ENCODE data around the gene LASP1. TPM values are rescaled to one million over a fixed set of nuclear protein-coding genes. Genes with fewer than 3 reads are reported as not detected.

Gene LASP1
- total RNA-seq, 4 donors from 2014 or later, result 117 to 553 (median 307) TPM

DNA sequence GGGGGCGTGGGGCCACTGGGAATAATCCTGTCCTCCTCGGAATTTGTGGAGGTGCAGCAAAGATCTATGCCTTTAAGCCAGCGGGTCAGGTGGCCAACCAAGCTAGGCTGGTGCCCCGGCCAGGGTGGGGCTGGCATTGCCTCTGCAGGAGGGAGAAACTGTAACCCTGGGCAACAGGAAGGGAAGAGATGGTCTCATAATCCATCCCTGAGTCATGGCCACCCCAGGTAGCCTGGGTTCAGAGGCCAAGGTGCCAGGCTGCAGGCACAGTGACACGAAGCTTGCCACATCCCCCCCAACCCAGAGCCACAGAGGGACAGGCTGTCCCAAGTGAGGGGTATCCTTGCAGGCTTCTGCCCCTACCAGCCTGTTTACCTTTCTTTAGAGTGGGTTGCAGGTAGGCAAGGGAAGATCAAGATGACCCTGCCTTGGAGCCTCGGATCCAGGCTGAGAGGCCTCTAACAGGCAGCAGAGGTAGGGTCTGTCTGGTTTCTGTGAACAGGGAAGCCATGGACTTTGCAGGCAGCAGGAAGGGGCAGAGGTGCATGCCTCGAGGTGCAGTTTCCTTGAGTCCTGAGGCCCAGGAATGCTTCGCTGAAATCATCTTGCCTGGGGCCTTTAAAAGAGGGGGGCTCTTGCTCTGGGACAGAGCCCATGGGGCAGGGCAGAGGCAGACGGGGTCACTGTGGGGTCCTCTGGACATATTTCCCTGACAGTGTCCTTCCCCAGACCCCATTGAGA is 4.0 kb downstream of the LASP1 start:
- no peaks in the 10 kb centered on the region for H3K9me3 ChIP-seq
- H3K27me3 ChIP-seq, result no peaks in the 10 kb centered on the region
- in situ Hi-C loops (cut with MboI; ENCODE audit: low pct_ligation_motif_present in 1 of 4, low pct_unique_long_range_greater_than_20kb in 1 of 4, low sequenced_read_pairs in 3 of 4), result loop anchor here in 1 of 4 donors (25.0 kb wide), 1 partner anchor 288 kb away; the partner anchor contains the start of genes ARL5C and PLXDC1
- 40% methylated on average over 9 of the region's 9 CpGs; no CpG with 5 or more reads in 1 of the 2 donors for WGBS, 2 donors (ENCODE audit: low coverage in 1 of 2)
- intact Hi-C loops (cut with DNase I; ENCODE audit: low total_unique reads), result loop anchor here (2.0 kb wide), 1 partner anchor 49 kb away; no protein-coding TSS in a partner anchor
- peaks cover 0 to 6% (median 0%) of the 10 kb centered on the region in 4 donors for H3K36me3 ChIP-seq
- H3K27ac ChIP-seq, result peak overlapping the region; percentile 91 to 99 (median 98)
- H3K4me3 ChIP-seq, result peak overlapping the region in 1 of 4 donors; percentile 1
- peak; percentile 56 for DNase-seq
- TF ChIP-seq POLR2AphosphoS5 (IDR thresholded peaks at IDR 0.05) (no peak), EP300 (IDR thresholded peaks at IDR 0.05; ENCODE audit: low read depth) (no peak), POLR2A (IDR thresholded peaks at IDR 0.05) (no peak)
- TF ChIP-seq, protein P1, sequence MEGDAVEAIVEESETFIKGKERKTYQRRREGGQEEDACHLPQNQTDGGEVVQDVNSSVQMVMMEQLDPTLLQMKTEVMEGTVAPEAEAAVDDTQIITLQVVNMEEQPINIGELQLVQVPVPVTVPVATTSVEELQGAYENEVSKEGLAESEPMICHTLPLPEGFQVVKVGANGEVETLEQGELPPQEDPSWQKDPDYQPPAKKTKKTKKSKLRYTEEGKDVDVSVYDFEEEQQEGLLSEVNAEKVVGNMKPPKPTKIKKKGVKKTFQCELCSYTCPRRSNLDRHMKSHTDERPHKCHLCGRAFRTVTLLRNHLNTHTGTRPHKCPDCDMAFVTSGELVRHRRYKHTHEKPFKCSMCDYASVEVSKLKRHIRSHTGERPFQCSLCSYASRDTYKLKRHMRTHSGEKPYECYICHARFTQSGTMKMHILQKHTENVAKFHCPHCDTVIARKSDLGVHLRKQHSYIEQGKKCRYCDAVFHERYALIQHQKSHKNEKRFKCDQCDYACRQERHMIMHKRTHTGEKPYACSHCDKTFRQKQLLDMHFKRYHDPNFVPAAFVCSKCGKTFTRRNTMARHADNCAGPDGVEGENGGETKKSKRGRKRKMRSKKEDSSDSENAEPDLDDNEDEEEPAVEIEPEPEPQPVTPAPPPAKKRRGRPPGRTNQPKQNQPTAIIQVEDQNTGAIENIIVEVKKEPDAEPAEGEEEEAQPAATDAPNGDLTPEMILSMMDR (IDR thresholded peaks at IDR 0.05), result no peak
- H3K4me1 ChIP-seq, result peaks cover 44 to 76% (median 60%) of the 10 kb centered on the region in 4 donors

DNA sequence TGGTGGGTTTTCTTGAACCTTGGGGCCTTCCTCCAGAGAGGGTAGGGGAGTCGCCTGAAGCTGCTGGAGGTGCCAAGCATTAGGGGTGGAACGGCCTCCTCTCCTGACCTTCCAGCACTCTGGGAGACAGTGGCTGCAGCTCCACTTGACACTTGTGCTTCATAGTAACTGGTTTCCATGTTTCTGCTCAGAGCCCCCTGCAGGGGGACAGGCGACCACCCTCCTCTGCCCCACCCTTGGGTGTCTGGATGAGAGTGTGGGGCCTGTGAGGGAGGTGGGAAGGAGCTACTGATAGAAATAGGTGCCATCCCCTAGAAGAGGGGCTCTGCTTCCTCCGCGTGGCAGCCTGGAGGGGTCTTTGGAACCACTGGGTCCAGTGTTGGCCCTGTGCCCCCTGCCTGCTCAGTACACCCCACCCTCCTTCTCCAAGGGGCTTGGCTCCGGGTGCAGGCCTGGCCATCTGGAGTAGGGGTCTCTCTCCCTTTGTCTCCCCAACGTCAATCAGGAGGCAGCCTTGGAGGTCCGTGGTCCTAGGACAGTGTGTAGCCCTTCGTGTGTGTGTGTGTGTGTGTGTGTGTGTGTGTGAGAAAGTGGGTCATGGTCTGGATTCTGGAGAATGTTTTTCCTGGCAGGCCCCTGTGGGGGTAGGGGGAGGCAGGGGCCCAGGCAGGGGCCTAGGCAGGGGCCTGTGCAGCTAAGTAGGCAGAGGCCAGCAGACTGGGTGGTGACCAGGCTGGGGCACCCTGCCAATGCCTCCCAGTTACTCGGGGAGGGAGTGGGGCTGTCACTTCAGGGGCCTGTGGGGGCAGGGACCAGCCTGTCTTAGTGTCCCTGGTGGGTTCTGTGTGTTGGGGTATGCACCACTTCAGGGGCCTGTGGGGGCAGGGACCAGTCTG is 4.9 kb downstream of the LASP1 start:
- H3K27me3 ChIP-seq, result no peaks in the 10 kb centered on the region
- no peak for DNase-seq
- H3K4me1 ChIP-seq, result peaks cover 50 to 85% (median 64%) of the 10 kb centered on the region in 4 donors
- peak overlapping the region; percentile 91 to 99 (median 98) for H3K27ac ChIP-seq
- in situ Hi-C loops (cut with MboI; ENCODE audit: low pct_ligation_motif_present in 1 of 4, low pct_unique_long_range_greater_than_20kb in 1 of 4, low sequenced_read_pairs in 3 of 4), result loop anchor here in 1 of 4 donors (25.0 kb wide), 1 partner anchor 288 kb away; the partner anchor contains the start of genes ARL5C and PLXDC1
- TF ChIP-seq POLR2AphosphoS5 (IDR thresholded peaks at IDR 0.05) (no peak), EP300 (IDR thresholded peaks at IDR 0.05; ENCODE audit: low read depth) (no peak), POLR2A (IDR thresholded peaks at IDR 0.05) (no peak)
- TF ChIP-seq, protein P1 (IDR thresholded peaks at IDR 0.05), result no peak
- 43 to 80% methylated on average over 1 to 9 of the region's 10 CpGs for WGBS, 2 donors (ENCODE audit: low coverage in 1 of 2)
- H3K9me3 ChIP-seq, result no peaks in the 10 kb centered on the region
- H3K4me3 ChIP-seq, result peak overlapping the region in 1 of 4 donors; percentile 7
- peaks cover 0 to 6% (median 3%) of the 10 kb centered on the region in 4 donors for H3K36me3 ChIP-seq
- intact Hi-C loops (cut with DNase I; ENCODE audit: low total_unique reads), result no loop called here

DNA sequence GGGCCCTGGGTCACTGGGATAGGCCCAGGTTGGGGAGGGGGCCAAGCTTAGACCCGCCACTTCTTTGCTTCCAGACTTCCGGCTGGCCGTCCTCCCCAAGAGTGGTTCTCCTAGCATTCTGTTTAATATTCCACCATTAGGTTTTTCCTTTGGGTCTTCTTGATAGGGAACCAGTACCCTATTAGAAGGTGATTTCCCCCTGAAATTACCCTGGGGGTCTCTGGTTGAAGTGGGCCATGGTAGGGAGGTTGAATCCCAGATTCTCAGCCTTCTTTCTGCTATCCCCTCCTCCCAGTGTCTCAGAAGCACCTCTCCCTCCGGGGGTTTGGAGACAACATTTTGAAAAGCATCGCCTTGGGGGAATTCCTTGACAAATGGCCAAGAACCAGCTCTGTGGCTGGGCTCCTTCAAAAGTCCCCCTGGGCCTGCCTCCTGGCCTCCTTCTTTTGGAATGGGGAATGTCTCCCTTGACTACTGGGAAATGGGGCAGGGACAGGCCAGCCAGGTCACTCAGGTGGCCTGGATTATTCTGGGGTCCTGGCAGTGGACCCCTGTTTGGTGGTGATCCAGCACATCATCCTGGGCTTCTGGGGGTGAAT is 5.7 kb downstream of the LASP1 start:
- no peak overlapping the region for H3K4me3 ChIP-seq
- DNase-seq, result no peak
- 70 to 81% methylated on average over 5 of the region's 5 CpGs for WGBS, 2 donors (ENCODE audit: low coverage in 1 of 2)
- in situ Hi-C loops (cut with MboI; ENCODE audit: low pct_ligation_motif_present in 1 of 4, low pct_unique_long_range_greater_than_20kb in 1 of 4, low sequenced_read_pairs in 3 of 4) (no loop called here), intact Hi-C loops (cut with DNase I; ENCODE audit: low total_unique reads) (no loop called here)
- peak overlapping the region; percentile 91 to 99 (median 98) for H3K27ac ChIP-seq
- H3K4me1 ChIP-seq, result peaks cover 59 to 93% (median 72%) of the 10 kb centered on the region in 4 donors
- H3K36me3 ChIP-seq, result peaks cover 0 to 7% (median 3%) of the 10 kb centered on the region in 4 donors
- no peaks in the 10 kb centered on the region for H3K27me3 ChIP-seq
- no peaks in the 10 kb centered on the region for H3K9me3 ChIP-seq
- TF ChIP-seq POLR2A (IDR thresholded peaks at IDR 0.05) (no peak), POLR2AphosphoS5 (IDR thresholded peaks at IDR 0.05) (no peak), EP300 (IDR thresholded peaks at IDR 0.05; ENCODE audit: low read depth) (no peak)
- TF ChIP-seq, protein P1 (IDR thresholded peaks at IDR 0.05), result no peak

Data from transverse colon (tissue), 4 donors.